Activated T-cell treated with anti-CD3 and anti-CD28 coated beads for 4 hours (primary cell): ENCODE measurements around the gene POMT2.
"Not testable (repeated sequence)": the region's sequence is repeated elsewhere in the genome, so short reads cannot be mapped to it uniquely, and the experiment has no call there.

ENCODE experiments used
- DNase-seq: peaks from one replicate; pipeline ENCODE4 v3.0.0-alpha.2; 2020

Gene POMT2

GRCh38 chr14:77323571-77323970 lies 2.9 kb upstream of the POMT2 start:
- DNase-seq: no peak

- no peak for DNase-seq
These were observed 2.3 kb upstream of the POMT2 start for GRCh38 chr14:77322951-77323350.

- DNase-seq: no peak
These were observed 1.7 kb upstream of the POMT2 start for GRCh38 chr14:77322250-77322902.

GRCh38 chr14:77319422-77319821 lies 1.3 kb downstream of the POMT2 start:
- no peak for DNase-seq

- not testable (repeated sequence) for DNase-seq
These were observed 1.9 kb downstream of the POMT2 start for GRCh38 chr14:77318756-77319155.

GRCh38 chr14:77318006-77318553 lies 2.6 kb downstream of the POMT2 start:
- no peak for DNase-seq

- no peak for DNase-seq
These were observed 3.8 kb downstream of the POMT2 start for GRCh38 chr14:77316872-77317301.

- DNase-seq: no peak
These were observed 4.5 kb downstream of the POMT2 start for GRCh38 chr14:77316195-77316505.

GRCh38 chr14:77314539-77315457 lies 5.9 kb downstream of the POMT2 start:
- no peak for DNase-seq

- no peak for DNase-seq
These were observed 6.6 kb downstream of the POMT2 start for GRCh38 chr14:77314043-77314442.

- no peak for DNase-seq
These were observed 7.3 kb downstream of the POMT2 start for GRCh38 chr14:77313371-77313770.

GRCh38 chr14:77311217-77311616 lies 9.5 kb downstream of the POMT2 start:
- DNase-seq: no peak

- DNase-seq: no peak
These were observed 10.7 kb downstream of the POMT2 start for GRCh38 chr14:77310026-77310425.

GRCh38 chr14:77309131-77309530 lies 11.6 kb downstream of the POMT2 start:
- no peak for DNase-seq

GRCh38 chr14:77306851-77307496 lies 13.7 kb downstream of the POMT2 start:
- DNase-seq: no peak

GRCh38 chr14:77306416-77306815 lies 14.3 kb downstream of the POMT2 start:
- no peak for DNase-seq

GRCh38 chr14:77305696-77306095 lies 15.0 kb downstream of the POMT2 start:
- DNase-seq: no peak

- no peak for DNase-seq
These were observed 17.1 kb downstream of the POMT2 start for GRCh38 chr14:77303417-77304156.

GRCh38 chr14:77302926-77303325 lies 17.8 kb downstream of the POMT2 start:
- DNase-seq: no peak

- DNase-seq: peak; percentile 29
These were observed 19.6 kb downstream of the POMT2 start for GRCh38 chr14:77301103-77301502.

- DNase-seq: no peak
These were observed 20.9 kb downstream of the POMT2 start for GRCh38 chr14:77299771-77300170.

GRCh38 chr14:77296906-77297305 lies 23.8 kb downstream of the POMT2 start:
- DNase-seq: no peak

GRCh38 chr14:77296155-77296554 lies 24.5 kb downstream of the POMT2 start:
- DNase-seq: no peak
